Ammon's horn (tissue), 1 donor: ENCODE data around the gene SPRR2D.
"Not testable (repeated sequence)": the region's sequence is repeated elsewhere in the genome, so short reads cannot be mapped to it uniquely, and the experiment has no call there.

Experiments
- DNase-seq: peaks from one replicate; pipeline ENCODE4 v3.0.0-alpha.2; 2016; ENCODE audit warnings: low spot score

The SPRR2D gene

GRCh38 chr1:153040950-153041631 lies at the start of gene SPRR2D:
SPRR2D (minus strand) TSS chr1:153041120; CDS start chr1:153040346, 774 bp downstream.
- DNase-seq, result no peak

GRCh38 chr1:153087652-153088051 lies 46.7 kb upstream of the SPRR2D start:
- DNase-seq, result no peak

GRCh38 chr1:153081736-153082135 lies 40.8 kb upstream of the SPRR2D start:
- DNase-seq, result no peak

GRCh38 chr1:153072806-153073726 lies 32.1 kb upstream of the SPRR2D start:
- no peak for DNase-seq

GRCh38 chr1:153071511-153071910 lies 30.6 kb upstream of the SPRR2D start, which contains the start of gene SPRR2B:
SPRR2B (minus strand) TSS chr1:153071611; CDS start chr1:153070839, 772 bp downstream.
- no peak for DNase-seq

GRCh38 chr1:153070243-153070642 lies 29.3 kb upstream of the SPRR2D start:
- DNase-seq, result no peak

- no peak for DNase-seq
Measured at GRCh38 chr1:153058826-153059784, 18.2 kb upstream of the SPRR2D start.

- no peak for DNase-seq
Measured at GRCh38 chr1:153058154-153058553, 17.2 kb upstream of the SPRR2D start.

GRCh38 chr1:153057375-153057774 lies 16.5 kb upstream of the SPRR2D start, which contains the start of gene SPRR2A:
SPRR2A (minus strand) TSS chr1:153057512; CDS start chr1:153056735, 777 bp downstream.
- DNase-seq, result no peak

GRCh38 chr1:153056111-153056510 lies 15.2 kb upstream of the SPRR2D start:
- DNase-seq, result not testable (repeated sequence)

GRCh38 chr1:153049211-153049610 lies 8.3 kb upstream of the SPRR2D start:
- DNase-seq, result peak; percentile 8

GRCh38 chr1:153035211-153035610 lies 5.7 kb downstream of the SPRR2D start:
- no peak for DNase-seq

- peak; percentile 51 for DNase-seq
Measured at GRCh38 chr1:153032677-153033308, 8.1 kb downstream of the SPRR2D start.

- DNase-seq, result no peak
Measured at GRCh38 chr1:153032073-153032472, 8.8 kb downstream of the SPRR2D start.

- no peak for DNase-seq
Measured at GRCh38 chr1:153030895-153031294, 10.0 kb downstream of the SPRR2D start, which contains the start of gene SPRR1B. SPRR1B (plus strand) TSS chr1:153031203; CDS start chr1:153032346, 1,143 bp downstream.

GRCh38 chr1:153028766-153029165 lies 12.2 kb downstream of the SPRR2D start:
- DNase-seq, result peak; percentile 13

- no peak for DNase-seq
Measured at GRCh38 chr1:153025797-153026196, 15.1 kb downstream of the SPRR2D start.

GRCh38 chr1:153024413-153024812 lies 16.5 kb downstream of the SPRR2D start:
- no peak for DNase-seq

- no peak for DNase-seq
Measured at GRCh38 chr1:153023109-153023508, 17.8 kb downstream of the SPRR2D start.

GRCh38 chr1:153022340-153022739 lies 18.6 kb downstream of the SPRR2D start:
- not testable (repeated sequence) for DNase-seq

- DNase-seq, result not testable (repeated sequence)
Measured at GRCh38 chr1:153021829-153022228, 19.1 kb downstream of the SPRR2D start.
